DOHH2 (cell line): ENCODE results near the gene RNF135.

ENCODE experiments used
- H3F3A ChIP-seq: fragments of 200-600 bp; sonication (generic), shearing (Covaris generic); 2 replicates; pipeline ENCODE4 v1.6.0; 2016; ENCODE audit warnings: antibody characterized with exemption, mild to moderate bottlenecking; ENCODE audit not compliant: control insufficient read depth, insufficient read depth
- H3K27ac ChIP-seq: fragments of 200-600 bp; sonication (generic); 2 replicates; pipeline ENCODE4 v1.5.1; 2014; ENCODE audit warnings: low read depth, mild to moderate bottlenecking, low read length, moderate library complexity
- H3K27me3 ChIP-seq: fragments of 200-600 bp; sonication (generic); 2 replicates; pipeline ENCODE4 v1.6.1; 2014; ENCODE audit warnings: mild to moderate bottlenecking, low read length, mixed read lengths; ENCODE audit not compliant: control insufficient read depth
- H3K36me3 ChIP-seq: fragments of 200-600 bp; sonication (generic); 2 replicates; pipeline ENCODE4 v1.6.1; 2014; ENCODE audit warnings: mild to moderate bottlenecking, low read length, moderate library complexity, mixed read lengths; ENCODE audit not compliant: control insufficient read depth
- H3K4me1 ChIP-seq: fragments of 200-600 bp; sonication (generic); 2 replicates; pipeline ENCODE4 v1.6.1; 2014; ENCODE audit warnings: mild to moderate bottlenecking, low read length, mixed read lengths; ENCODE audit not compliant: control insufficient read depth
- H3K4me2 ChIP-seq: fragments of 200-600 bp; sonication (generic); 2 replicates; pipeline ENCODE4 v1.6.0; 2014; ENCODE audit warnings: mild to moderate bottlenecking, low read length, moderate library complexity
- H3K4me3 ChIP-seq: fragments of 200-600 bp; sonication (generic); 2 replicates; pipeline ENCODE4 v1.5.1; 2014; ENCODE audit warnings: mild to moderate bottlenecking, low read length, mixed read lengths
- H3K79me2 ChIP-seq: fragments of 200-600 bp; sonication (generic); 2 replicates; pipeline ENCODE4 v1.6.1; 2014; ENCODE audit warnings: mild to moderate bottlenecking, low read length, mixed read lengths; ENCODE audit not compliant: control insufficient read depth
- H3K9me2 ChIP-seq: fragments of 200-600 bp; sonication (generic); replicated peaks from 2 replicates; pipeline ENCODE4 v1.6.1; 2014; ENCODE audit warnings: mild to moderate bottlenecking, low read length, mixed read lengths; ENCODE audit not compliant: control insufficient read depth
- H3K9me3 ChIP-seq: fragments of 200-600 bp; sonication (generic); 2 replicates; pipeline ENCODE4 v1.6.1; 2014; ENCODE audit warnings: antibody characterized with exemption, low read length, mixed read lengths; ENCODE audit not compliant: control insufficient read depth, insufficient read depth
- H4K20me1 ChIP-seq: fragments of 200-600 bp; sonication (generic); 2 replicates; pipeline ENCODE4 v1.6.0; 2014; ENCODE audit warnings: low read depth, mild to moderate bottlenecking, antibody characterized with exemption, low read length, moderate library complexity; ENCODE audit not compliant: control insufficient read depth, insufficient read depth
- CTCF ChIP-seq: fragments of 200-600 bp; sonication (generic); IDR thresholded peaks from one replicate; pipeline ENCODE4 v1.5.1; 2014; ENCODE audit warnings: antibody characterized with exemption, mild to moderate bottlenecking, low read depth, low read length; ENCODE audit not compliant: poor library complexity, severe bottlenecking
- EZH2phosphoT487 ChIP-seq: fragments of 200-600 bp; sonication (generic); IDR thresholded peaks from 2 replicates; pipeline ENCODE4 v1.6.1; 2017; ENCODE audit warnings: borderline replicate concordance, mild to moderate bottlenecking, antibody characterized with exemption, low read length, moderate library complexity, mixed read lengths

Gene RNF135

GRCh38 chr17:30924341-30924740, 46.5 kb upstream of the RNF135 start:
- Histone ChIP-seq H3K36me3 (no peaks in the 10 kb centered on the region), H3K9me2 (no peaks in the 10 kb centered on the region), H3K27me3 (peaks cover 27% of the 10 kb centered on the region), H3K4me3 (no peak overlapping the region), H3K4me1 (peaks cover 28% of the 10 kb centered on the region), H3K27ac (no peak overlapping the region), H3K79me2 (no peaks in the 10 kb centered on the region), H3F3A (no peaks in the 10 kb centered on the region), H3K4me2 (no peak overlapping the region), H3K9me3 (no peaks in the 10 kb centered on the region), H4K20me1 (no peaks in the 10 kb centered on the region)
- no peak for TF ChIP-seq EZH2phosphoT487
- no peak for TF ChIP-seq CTCF

GRCh38 chr17:30926516-30926915, 44.3 kb upstream of the RNF135 start:
- Histone ChIP-seq H3K9me2 (no peaks in the 10 kb centered on the region), H4K20me1 (no peaks in the 10 kb centered on the region), H3K36me3 (no peaks in the 10 kb centered on the region), H3K4me3 (no peak overlapping the region), H3F3A (no peaks in the 10 kb centered on the region), H3K79me2 (no peaks in the 10 kb centered on the region), H3K9me3 (no peaks in the 10 kb centered on the region), H3K4me2 (no peak overlapping the region), H3K27ac (no peak overlapping the region), H3K27me3 (peaks cover 21% of the 10 kb centered on the region), H3K4me1 (peaks cover 20% of the 10 kb centered on the region)
- TF ChIP-seq EZH2phosphoT487: no peak
- TF ChIP-seq CTCF: no peak

- Histone ChIP-seq H3K4me2 (no peak overlapping the region), H3K27ac (no peak overlapping the region), H3K9me2 (no peaks in the 10 kb centered on the region), H3K27me3 (peaks cover 9% of the 10 kb centered on the region), H3K4me3 (no peak overlapping the region), H3K9me3 (no peaks in the 10 kb centered on the region), H3K79me2 (no peaks in the 10 kb centered on the region), H3K36me3 (no peaks in the 10 kb centered on the region), H3F3A (no peaks in the 10 kb centered on the region), H4K20me1 (no peaks in the 10 kb centered on the region), H3K4me1 (peaks cover 7% of the 10 kb centered on the region)
- TF ChIP-seq CTCF: no peak
- no peak for TF ChIP-seq EZH2phosphoT487
These were observed 43.1 kb upstream of the RNF135 start for GRCh38 chr17:30927756-30928155.

- Histone ChIP-seq H3K9me2 (no peaks in the 10 kb centered on the region), H3K79me2 (no peaks in the 10 kb centered on the region), H3K4me1 (peaks cover 5% of the 10 kb centered on the region), H4K20me1 (no peaks in the 10 kb centered on the region), H3K27ac (no peak overlapping the region), H3K36me3 (no peaks in the 10 kb centered on the region), H3K27me3 (peaks cover 6% of the 10 kb centered on the region; the same call in 1 of the 2 replicates), H3K9me3 (no peaks in the 10 kb centered on the region), H3F3A (no peaks in the 10 kb centered on the region), H3K4me3 (no peak overlapping the region), H3K4me2 (no peak overlapping the region)
- TF ChIP-seq CTCF: no peak
- TF ChIP-seq EZH2phosphoT487: no peak
These were observed 42.3 kb upstream of the RNF135 start for GRCh38 chr17:30928584-30928983.
